ENCODE data around the gene RNPC3.

GRCh38 chr1:103529746-103530145 lies 4.2 kb downstream of the RNPC3 start:
- TF ChIP-seq POLR2A (IDR thresholded peaks at IDR 0.05), result no peak
- TF ChIP-seq CTCF (IDR thresholded peaks at IDR 0.05), result no peak
- TF ChIP-seq EP300 (IDR thresholded peaks at IDR 0.05), result no peak
